Liver (tissue), 3 donors: ENCODE data around the gene ST14.

Experiments used
- ATF3 ChIP-seq: IDR thresholded peaks from 2 replicates; pipeline ENCODE4 v1.6.1; 2016; ENCODE audit warnings: antibody characterized with exemption
- CTCF ChIP-seq: fragments of 150-350 bp; IDR thresholded peaks from 2 replicates; pipeline ENCODE4 v1.5.1; 2017; ENCODE audit warnings: improper control_type of control experiment, low read depth, low read length; ENCODE audit not compliant: missing input control
- GABPA ChIP-seq, 2 donors: IDR thresholded peaks in 1 of 2; conservative IDR thresholded peaks in 1 of 2; 2 replicates each; pipeline ENCODE4 v1.6.1; 2016; ENCODE audit warnings: antibody characterized with exemption in 2 of 2, mild to moderate bottlenecking in 1 of 2, moderate library complexity in 1 of 2
- JUND ChIP-seq, 2 donors: IDR thresholded peaks; 2 replicates each; pipeline ENCODE4 v1.6.1; 2016; ENCODE audit warnings: antibody characterized with exemption in 2 of 2
- MAX ChIP-seq: IDR thresholded peaks from 2 replicates; pipeline ENCODE4 v1.6.1; 2016; ENCODE audit warnings: antibody characterized with exemption
- NR2F2 ChIP-seq: IDR thresholded peaks from 2 replicates; pipeline ENCODE4 v1.6.1; 2016; ENCODE audit warnings: antibody characterized with exemption
- REST ChIP-seq: IDR thresholded peaks from 2 replicates; pipeline ENCODE4 v1.6.1; 2016; ENCODE audit warnings: antibody characterized with exemption, mild to moderate bottlenecking
- SP1 ChIP-seq: IDR thresholded peaks from 2 replicates; pipeline ENCODE4 v1.6.1; 2018; ENCODE audit warnings: antibody characterized with exemption, mild to moderate bottlenecking
- YY1 ChIP-seq: IDR thresholded peaks from 2 replicates; pipeline ENCODE4 v1.6.1; 2016; ENCODE audit warnings: antibody characterized with exemption, mild to moderate bottlenecking
- ZBTB33 ChIP-seq: IDR thresholded peaks from 2 replicates; pipeline ENCODE4 v1.6.1; 2016; ENCODE audit warnings: antibody characterized with exemption
- donor health status: healthy.
- donor health status: healthy.

GRCh38 chr11:130202818-130203689 is 43.5 kb downstream of the ST14 start:
- TF ChIP-seq CTCF (no peak), JUND (IDR thresholded peaks at IDR 0.05) (no peak), GABPA (IDR thresholded peaks at IDR 0.05 in 1 of 2, conservative IDR thresholded peaks at IDR 0.05 in 1 of 2) (no peak), SP1 (no peak), NR2F2 (no peak), MAX (no peak), YY1 (no peak), REST (no peak), ATF3 (no peak), ZBTB33 (no peak)
